HG03457 (cell line): Measurements from ENCODE around the gene WT1.

Experiments used
- ATAC-seq: cut with Tn5 transposase; IDR thresholded peaks from one replicate; pipeline ENCODE4 v1.9.1; 2021; ENCODE audit warnings: moderate number of reproducible peaks; ENCODE audit not compliant: unreplicated experiment

The WT1 gene

DNA sequence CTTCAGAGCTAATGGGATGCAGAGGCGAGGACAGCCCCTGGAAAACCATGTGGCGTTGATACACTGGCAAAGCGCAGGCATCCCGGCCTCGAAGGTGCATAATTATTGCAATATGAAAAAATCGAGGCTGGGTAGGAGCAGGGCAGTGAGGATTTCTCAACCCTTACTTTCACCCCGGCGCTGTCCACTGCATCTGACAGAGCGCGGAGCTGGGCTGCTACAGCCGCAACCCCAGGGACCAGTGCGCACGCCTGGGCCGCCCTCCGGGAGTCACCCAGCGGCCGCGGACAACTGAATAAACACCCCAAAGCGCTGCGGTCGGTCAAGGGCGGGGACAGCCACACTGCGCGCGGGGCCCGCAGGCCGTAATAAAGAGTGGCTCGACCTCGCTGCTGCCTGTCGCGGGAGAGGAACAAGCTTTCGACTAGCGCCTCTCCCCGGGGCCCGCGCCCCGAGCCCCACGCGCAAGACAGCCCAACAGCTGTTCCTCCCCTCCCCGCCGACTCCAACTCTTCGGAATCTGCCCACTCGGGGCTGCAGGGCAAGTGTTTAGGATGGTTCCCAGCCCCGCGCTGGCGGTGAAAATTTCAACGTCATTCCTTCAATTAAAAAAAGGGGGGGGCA, 3.6 kb upstream of the WT1 start:
- no peak for ATAC-seq

GRCh38 chr11:32438346-32438865, 3.1 kb upstream of the WT1 start:
- no peak for ATAC-seq

- ATAC-seq = no peak
Measured at GRCh38 chr11:32437495-32438345, 2.4 kb upstream of the WT1 start.

GRCh38 chr11:32436751-32437494, 1.6 kb upstream of the WT1 start:
- ATAC-seq = no peak

DNA sequence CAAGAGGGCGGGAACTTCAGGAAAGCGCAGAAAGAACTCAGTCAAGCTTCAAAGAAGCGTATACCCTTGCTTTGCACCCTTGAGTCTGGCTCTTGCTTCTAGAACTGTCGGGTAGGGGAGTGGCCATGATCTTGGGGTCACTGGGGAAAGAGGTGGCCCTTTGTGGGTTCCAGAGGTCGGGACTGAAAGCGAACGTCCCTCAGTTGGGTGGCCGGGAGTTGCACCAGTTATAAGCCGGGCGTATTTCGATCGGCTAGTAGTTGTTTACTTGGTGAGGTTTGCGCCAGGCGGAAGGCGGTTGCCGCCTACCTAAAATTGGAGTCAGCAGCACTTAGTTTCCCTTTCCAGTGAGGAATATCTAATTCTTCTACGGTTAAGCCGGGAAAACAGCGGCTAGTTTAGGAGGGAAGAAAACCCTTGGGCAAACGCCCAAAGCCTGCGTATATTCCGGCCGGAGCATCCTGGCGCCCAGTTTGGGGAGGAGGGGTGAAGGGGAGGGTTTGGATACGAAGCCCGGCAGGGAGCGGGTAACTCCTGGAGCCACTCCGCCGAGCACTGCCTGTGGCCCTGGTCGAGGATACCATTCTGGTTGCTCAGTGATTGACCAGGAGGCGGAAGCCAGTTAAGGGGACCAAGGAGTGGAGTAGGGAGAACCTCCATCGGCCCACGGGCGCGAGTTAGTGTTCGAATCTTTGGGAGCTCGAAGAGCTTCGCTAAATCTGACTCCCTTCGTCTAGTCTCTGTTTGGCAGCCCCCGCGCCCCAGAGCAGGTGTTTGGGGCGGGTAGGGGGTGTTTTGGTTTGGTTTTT, 807 bp upstream of the WT1 start:
- ATAC-seq = no peak

DNA sequence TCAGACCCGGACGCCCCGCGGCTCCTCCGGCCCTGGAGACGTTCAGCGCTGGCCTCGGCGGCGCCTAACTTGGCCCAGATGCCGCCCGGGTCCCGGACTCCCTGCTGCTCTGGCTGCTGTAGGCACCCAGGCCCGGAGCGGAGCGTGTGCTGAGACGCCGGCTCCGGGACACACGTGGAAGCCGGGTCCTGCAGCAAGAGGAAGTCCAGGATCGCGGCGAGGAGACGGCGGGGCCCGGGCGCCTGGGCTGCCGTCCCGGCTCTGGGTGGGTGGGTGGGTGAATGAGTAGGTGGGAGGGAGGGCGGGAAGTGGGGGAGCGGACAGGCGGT, 223 bp downstream of the WT1 start:
- ATAC-seq = no peak

- no peak for ATAC-seq
Measured at GRCh38 chr11:32434356-32435151, 785 bp downstream of the WT1 start.

- no peak for ATAC-seq
Measured at GRCh38 chr11:32433914-32434355, 1.4 kb downstream of the WT1 start.

DNA sequence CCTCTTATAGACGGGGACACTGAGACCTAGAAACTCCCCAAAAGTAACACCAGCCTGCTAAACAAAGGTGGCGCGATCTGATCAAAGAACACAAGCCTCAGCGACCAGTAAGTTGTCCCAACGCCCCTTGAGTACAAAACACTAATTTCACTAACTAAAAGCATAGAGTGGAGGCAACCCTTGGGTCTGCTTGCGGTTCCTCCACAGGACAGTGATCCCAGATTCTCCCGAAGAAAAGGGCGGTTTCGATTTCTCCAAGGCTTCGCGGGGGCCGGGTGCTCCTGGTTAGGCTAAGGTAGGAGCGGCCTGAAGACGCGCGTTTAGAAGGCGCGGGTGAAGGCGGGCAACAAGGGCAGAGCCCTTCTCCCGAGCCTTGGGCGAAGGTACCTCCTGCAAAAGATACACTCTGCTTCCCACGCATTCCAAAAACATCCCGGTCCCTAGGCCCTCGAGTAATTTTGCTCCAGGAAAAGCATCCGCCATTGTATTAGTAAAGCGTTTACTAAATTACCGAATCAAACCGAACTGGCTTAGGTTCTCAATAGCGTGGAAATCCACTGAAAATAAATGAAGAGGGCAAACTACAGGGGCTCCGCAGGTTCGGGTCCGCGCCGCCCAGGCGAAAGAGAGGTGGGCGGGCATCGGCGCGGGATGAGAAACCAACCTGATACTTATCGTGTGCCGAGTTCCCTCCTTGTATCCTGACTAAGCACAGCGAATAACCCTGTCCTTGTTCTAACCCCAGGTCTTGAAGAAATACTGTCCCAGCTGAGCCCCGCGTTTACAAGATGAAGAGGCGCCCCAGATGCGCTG, 2.0 kb downstream of the WT1 start:
- no peak for ATAC-seq

DNA sequence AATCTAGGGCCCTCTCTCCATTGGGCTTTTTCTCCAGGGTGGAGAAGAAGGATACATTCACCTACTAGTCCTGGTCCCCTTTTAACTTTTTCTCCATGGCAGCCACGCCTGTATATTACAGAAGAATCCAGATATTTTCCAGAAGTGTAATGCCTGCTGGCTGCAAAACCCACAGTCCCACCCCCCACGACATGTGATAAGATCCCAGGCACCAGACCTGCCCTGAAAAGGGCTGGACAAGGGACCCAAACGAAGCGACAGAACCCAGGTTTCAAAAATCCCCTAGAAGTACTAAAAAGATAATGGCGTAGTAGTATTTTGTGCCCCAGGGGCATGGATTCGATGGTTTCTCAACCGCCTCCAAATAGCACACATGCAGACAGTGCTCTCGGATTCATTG, 2.8 kb downstream of the WT1 start:
- ATAC-seq = no peak

- no peak for ATAC-seq
Measured at GRCh38 chr11:32430568-32431381, 4.6 kb downstream of the WT1 start.

DNA sequence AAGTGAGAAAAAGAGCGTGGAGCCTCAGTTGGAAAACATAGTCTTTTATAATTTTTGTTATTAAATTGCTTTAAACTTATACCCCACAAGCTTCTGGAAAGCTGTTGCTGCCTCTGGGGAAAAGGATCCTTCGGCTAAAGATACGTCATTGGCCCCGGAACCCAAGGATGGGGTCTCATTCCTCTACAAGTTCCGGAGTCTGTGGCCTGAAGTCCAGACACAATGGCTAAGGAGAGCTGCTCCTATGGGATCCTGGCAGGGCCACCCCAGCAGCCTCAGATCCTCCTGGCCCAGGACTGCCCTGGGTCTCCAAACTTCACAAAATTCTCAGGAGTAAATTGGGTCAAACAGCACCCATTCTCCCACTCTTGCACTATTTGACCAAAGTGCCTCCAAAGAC, 5.9 kb downstream of the WT1 start:
- ATAC-seq = no peak

DNA sequence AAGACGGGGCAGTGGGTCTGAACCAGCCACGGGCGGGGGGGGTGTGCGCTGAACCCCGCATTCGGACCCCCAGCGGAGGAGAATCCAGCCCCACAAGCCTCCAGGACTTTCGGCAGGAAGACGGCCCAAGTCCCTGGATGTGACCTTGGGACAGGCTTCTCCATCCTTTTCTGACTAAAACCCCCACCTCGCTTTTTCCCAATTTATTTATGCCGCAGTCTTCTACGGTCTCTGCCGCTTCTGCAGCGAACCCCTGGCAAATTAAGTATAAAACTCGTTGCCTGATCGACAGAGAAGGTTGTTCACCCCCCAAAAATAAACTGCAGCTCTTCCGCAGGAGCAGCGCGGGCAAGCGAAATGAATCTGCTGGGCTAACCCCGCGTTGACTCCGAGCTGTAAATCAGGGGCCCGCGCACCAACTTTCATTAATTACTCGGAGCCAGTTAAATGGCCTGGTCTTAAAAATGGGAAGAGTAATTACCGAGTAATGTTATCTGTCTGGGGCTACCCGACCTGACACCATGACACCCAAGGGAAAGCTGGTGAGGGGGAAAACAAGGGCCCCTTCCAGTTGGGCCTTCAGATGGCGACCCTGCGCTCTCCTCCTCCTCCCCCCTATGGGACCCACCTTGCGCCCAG, 6.6 kb downstream of the WT1 start:
- ATAC-seq = no peak

GRCh38 chr11:32427935-32428664, 7.2 kb downstream of the WT1 start:
- no peak for ATAC-seq

GRCh38 chr11:32427616-32427934, 7.8 kb downstream of the WT1 start:
- no peak for ATAC-seq

GRCh38 chr11:32426819-32427615, 8.3 kb downstream of the WT1 start:
- ATAC-seq = no peak

DNA sequence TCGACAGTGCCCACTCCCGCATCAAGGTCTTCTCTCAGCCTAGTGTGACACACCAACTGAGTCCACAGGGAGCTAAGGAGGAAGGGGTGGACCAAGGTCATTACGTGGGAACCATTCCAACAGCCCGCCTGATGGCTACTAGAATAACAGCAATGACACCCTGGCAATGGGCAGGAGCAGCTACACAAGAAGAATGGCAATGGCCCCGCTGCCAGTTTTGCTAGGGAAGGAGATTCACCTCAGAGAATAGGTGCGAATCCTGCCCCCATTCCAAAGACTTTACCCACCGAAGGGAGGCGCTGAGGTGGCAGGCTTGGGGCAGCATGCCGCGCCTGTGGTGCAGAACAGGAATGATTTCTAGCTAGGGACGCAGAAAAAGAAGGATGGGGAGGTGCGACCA, 9.1 kb downstream of the WT1 start:
- ATAC-seq = no peak
